Cardiac muscle cell (in vitro differentiated cells and primary cell): ENCODE results near the gene SIGLEC1. TPM values are rescaled to one million over a fixed set of nuclear protein-coding genes. Genes with fewer than 3 reads are reported as not detected.
A peak's percentile ranks its signal among the peaks of the same experiment; 100 is the strongest.

Source experiments
- DNase-seq, 2 donors: peaks; one replicate each; pipeline versions ENCODE4 v3.0.0 to v3.0.0-alpha.2; 2010 to 2017; ENCODE audit warnings: low read depth in 1 of 2, low spot score in 1 of 2
- H3K27ac ChIP-seq: fragments of 200-600 bp; sonication (generic); 2 replicates; pipeline ENCODE4 v1.5.1; 2016
- H3K27me3 ChIP-seq: fragments of 200-600 bp; sonication (generic); 2 replicates; pipeline ENCODE4 v1.6.0; 2016; ENCODE audit warnings: control low read depth
- H3K36me3 ChIP-seq: fragments of 200-600 bp; sonication (generic); 2 replicates; pipeline ENCODE4 v1.5.1; 2016; ENCODE audit warnings: control low read depth
- H3K4me1 ChIP-seq: fragments of 200-600 bp; sonication (generic); 2 replicates; pipeline ENCODE4 v1.8.1; 2017; ENCODE audit warnings: low read depth, mild to moderate bottlenecking, mixed run types
- H3K4me3 ChIP-seq: fragments of 200-600 bp; sonication (generic); 2 replicates; pipeline ENCODE4 v1.5.1; 2016; ENCODE audit warnings: mild to moderate bottlenecking
- H3K9me3 ChIP-seq: fragments of 200-600 bp; sonication (generic); 2 replicates; pipeline ENCODE4 v1.5.1; 2017; ENCODE audit warnings: low read depth, mild to moderate bottlenecking, control low read depth
- polyA plus RNA-seq: library from polyadenylated mRNA; unstranded; fragments of >200 nt; fragmentation: Nextera tagmentation; extraction: Ambion mirVana; gene quantifications from 2 replicates; pipeline ENCODE4 v1.2.1, GENCODE V29; 2016
- total RNA-seq: library from RNA; depleted of rRNA; stranded (reverse); fragments of >200 nt; gene quantifications from 2 replicates; pipeline ENCODE4 v1.2.3, GENCODE V29; 2016
- TF ChIP-seq, protein P1 (sequence below): IDR thresholded peaks from 2 replicates; pipeline ENCODE4 v1.5.1; 2012; ENCODE audit warnings: low read depth, mild to moderate bottlenecking, low read length

The SIGLEC1 gene
- total and polyA plus RNA-seq, 2 experiments from 2014 or later = not detected

DNA sequence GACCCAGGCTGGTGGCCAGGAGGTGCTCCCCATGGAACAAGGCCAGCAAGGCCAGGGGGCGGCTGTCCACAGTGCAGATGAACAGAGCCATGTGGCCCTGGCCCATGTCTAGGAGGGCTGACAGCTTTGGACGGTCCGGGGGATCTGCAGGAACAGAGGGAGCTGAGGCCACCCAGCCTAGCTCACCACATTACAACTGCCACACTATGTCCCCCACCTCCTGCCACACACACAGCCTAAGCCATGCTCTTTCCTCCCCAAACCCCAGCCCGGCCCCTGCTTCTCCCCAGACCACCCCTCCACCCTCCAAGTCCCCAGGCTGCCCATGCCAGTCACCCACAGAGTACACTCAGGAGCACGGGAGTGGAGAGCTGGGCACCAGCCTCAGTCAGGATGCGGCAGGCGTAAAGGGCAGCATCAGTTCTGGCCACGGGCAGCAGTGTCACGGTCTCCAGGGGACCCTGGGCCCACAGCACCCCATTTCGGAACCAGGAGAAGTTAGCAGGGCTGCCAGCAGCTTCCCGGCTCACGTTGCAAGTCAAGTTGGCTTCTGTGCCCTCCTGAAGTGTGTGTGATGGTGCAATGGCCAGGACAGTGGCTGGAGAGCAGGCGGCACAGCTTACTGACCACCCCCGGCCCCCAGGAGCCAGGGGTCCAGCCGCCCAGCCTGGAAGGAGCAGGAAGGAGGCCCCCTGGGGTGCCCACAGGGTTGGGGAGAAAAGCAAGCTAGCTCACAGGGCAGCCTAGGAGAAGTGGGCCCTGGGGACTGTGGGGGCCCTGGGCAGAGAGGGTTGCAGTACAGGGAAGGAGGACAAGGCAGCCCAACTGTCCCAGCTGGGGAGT lies 15.4 kb downstream of the SIGLEC1 start:
- TF ChIP-seq, protein P1, sequence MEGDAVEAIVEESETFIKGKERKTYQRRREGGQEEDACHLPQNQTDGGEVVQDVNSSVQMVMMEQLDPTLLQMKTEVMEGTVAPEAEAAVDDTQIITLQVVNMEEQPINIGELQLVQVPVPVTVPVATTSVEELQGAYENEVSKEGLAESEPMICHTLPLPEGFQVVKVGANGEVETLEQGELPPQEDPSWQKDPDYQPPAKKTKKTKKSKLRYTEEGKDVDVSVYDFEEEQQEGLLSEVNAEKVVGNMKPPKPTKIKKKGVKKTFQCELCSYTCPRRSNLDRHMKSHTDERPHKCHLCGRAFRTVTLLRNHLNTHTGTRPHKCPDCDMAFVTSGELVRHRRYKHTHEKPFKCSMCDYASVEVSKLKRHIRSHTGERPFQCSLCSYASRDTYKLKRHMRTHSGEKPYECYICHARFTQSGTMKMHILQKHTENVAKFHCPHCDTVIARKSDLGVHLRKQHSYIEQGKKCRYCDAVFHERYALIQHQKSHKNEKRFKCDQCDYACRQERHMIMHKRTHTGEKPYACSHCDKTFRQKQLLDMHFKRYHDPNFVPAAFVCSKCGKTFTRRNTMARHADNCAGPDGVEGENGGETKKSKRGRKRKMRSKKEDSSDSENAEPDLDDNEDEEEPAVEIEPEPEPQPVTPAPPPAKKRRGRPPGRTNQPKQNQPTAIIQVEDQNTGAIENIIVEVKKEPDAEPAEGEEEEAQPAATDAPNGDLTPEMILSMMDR = no peak
- Histone ChIP-seq H3K36me3 (no peaks in the 10 kb centered on the region), H3K27ac (no peak overlapping the region), H3K4me3 (no peak overlapping the region), H3K4me1 (no peaks in the 10 kb centered on the region), H3K9me3 (peaks cover 4% of the 10 kb centered on the region), H3K27me3 (no peaks in the 10 kb centered on the region)
- no peak for DNase-seq

DNA sequence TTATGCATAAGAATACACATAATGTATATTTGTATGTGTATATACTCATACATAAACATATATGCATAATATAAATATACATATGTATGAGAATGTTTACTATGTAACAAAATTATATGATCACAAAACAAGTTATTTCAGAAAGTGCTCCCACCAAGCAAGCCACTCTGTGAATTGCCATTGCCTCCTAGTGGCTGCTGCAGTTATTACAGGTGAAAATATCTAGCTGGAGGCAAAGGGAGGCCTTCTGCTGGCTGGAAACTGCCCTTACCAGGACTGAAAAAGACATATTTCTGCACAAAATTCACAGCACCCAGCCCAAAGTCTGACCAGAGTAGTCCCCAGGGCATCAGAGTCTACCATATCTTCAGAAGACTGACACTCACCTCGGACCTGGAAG lies 16.2 kb downstream of the SIGLEC1 start:
- Histone ChIP-seq H3K27me3 (no peaks in the 10 kb centered on the region), H3K9me3 (peaks cover 4% of the 10 kb centered on the region), H3K27ac (no peak overlapping the region), H3K36me3 (no peaks in the 10 kb centered on the region), H3K4me1 (no peaks in the 10 kb centered on the region), H3K4me3 (no peak overlapping the region)
- TF ChIP-seq, protein P1 = peak; percentile 48
- DNase-seq = no peak

DNA sequence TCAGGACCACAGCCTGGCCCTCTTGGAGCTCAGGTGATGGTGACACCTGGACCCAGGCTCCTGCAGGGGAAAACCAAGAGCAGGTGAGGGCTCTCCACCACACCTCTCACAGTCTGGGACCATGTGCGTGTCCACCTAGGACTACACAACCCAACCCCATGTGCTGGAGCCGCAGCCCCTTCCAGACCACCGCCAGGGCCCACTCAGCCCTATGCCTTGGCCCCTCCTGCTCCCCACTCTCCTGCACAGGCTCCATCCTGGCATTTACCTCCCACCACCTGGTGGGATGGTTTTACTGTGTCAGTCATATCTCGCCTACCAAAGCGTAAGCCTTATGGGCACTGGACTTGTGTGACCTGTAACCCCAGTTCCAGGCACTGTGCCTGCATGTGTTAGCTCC lies 17.5 kb downstream of the SIGLEC1 start:
- Histone ChIP-seq H3K27ac (no peak overlapping the region), H3K9me3 (peaks cover 4% of the 10 kb centered on the region), H3K36me3 (no peaks in the 10 kb centered on the region), H3K4me3 (no peak overlapping the region), H3K27me3 (no peaks in the 10 kb centered on the region), H3K4me1 (no peaks in the 10 kb centered on the region)
- DNase-seq = no peak
- TF ChIP-seq, protein P1 = no peak

DNA sequence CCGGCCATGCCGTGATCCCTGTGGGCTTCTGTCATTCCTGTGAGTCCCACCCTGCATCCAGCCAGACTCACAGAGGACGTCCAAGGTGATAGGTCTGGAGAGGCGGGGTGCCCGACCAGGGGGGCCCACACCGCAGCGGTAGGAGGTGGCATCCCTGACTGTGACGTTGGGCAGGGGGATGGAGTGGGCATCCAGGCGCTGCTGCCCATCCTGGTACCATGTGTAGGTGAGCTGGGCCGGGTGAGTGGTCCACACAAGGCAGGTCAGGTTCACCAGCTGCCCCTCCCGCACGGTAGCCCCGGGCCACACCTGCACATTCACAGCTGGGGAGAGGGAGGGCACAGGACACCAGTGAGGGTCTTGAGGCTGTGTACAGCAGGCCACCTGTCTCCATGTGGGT lies 19.0 kb downstream of the SIGLEC1 start:
- no peaks in the 10 kb centered on the region for H3K4me1 ChIP-seq

DNA sequence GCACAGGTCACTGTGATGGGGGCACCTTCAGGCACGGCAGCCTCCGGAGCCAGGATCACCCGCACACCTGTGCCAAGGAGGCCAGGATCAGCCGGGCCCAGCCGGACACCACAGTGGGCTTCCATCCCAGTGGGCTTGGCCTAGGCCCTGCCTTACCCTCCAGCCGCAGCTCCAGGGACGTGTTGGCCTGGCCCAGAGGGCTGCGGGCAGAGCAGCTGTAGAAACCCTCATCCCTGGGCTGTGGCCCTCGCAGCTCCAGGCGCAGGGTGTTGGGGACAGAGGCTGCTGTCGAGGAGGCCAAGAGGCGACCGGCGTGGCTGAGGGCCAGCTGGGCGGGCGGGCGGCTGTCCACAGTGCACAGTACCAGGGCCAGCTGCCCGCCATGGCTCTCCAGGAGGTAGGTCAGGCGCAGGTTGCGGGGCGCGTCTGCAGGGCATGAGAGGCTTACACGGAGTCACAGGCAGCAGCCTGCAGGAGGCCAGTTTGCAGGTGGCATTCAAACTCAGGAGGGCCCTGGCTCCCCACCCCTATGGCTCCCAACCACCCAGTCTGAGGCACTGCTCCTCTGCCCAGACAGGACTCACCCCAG lies 19.6 kb downstream of the SIGLEC1 start:
- Histone ChIP-seq H3K27me3 (no peaks in the 10 kb centered on the region), H3K4me3 (no peak overlapping the region), H3K9me3 (peaks cover 4% of the 10 kb centered on the region), H3K36me3 (no peaks in the 10 kb centered on the region), H3K4me1 (no peaks in the 10 kb centered on the region), H3K27ac (no peak overlapping the region)
- no peak for DNase-seq
- TF ChIP-seq, protein P1 = no peak

More for the DNA sequence above, 19.0 kb downstream of the SIGLEC1 start:
- Histone ChIP-seq H3K27me3 (no peaks in the 10 kb centered on the region), H3K36me3 (no peaks in the 10 kb centered on the region), H3K4me3 (no peak overlapping the region), H3K9me3 (peaks cover 4% of the 10 kb centered on the region), H3K27ac (no peak overlapping the region)
- TF ChIP-seq, protein P1 = no peak
- DNase-seq = no peak
